Peyer's patch (tissue), 4 donors: ENCODE measurements around the gene ZFP69. TPM values are rescaled to one million over a fixed set of nuclear protein-coding genes. Genes with fewer than 3 reads are reported as not detected.

Experiments used
- DNase-seq, 3 donors: peaks; one replicate each; pipeline ENCODE4 v3.0.0-alpha.2; 2017 to 2019
- H3K27ac ChIP-seq, 4 donors: fragments of 200-600 bp; sonication (generic); one replicate each; pipeline ENCODE4 v1.5.1; 2016 to 2019
- H3K27me3 ChIP-seq, 2 donors: fragments of 200-600 bp; sonication (generic); one replicate each; pipeline ENCODE4 v1.5.1; 2019
- H3K36me3 ChIP-seq, 3 donors: fragments of 200-600 bp; sonication (generic); one replicate each; pipeline ENCODE4 v1.5.1; 2016 to 2019
- H3K4me1 ChIP-seq, 4 donors: fragments of 200-600 bp; sonication (generic); one replicate each; pipeline ENCODE4 v1.5.1; 2016 to 2019
- H3K4me3 ChIP-seq, 4 donors: fragments of 200-600 bp; sonication (generic); 1 replicate in 3 of 4; 2 replicates in 1 of 4; pipeline ENCODE4 v1.5.1; 2016 to 2019; ENCODE audit warnings: mild to moderate bottlenecking in 1 of 4
- H3K9me3 ChIP-seq, 4 donors: fragments of 200-600 bp; sonication (generic); one replicate each; pipeline ENCODE4 v1.5.1; 2016 to 2019; ENCODE audit warnings: mild to moderate bottlenecking in 1 of 4
- CTCF ChIP-seq, 6 experiments: fragments of 450-650 bp in 4 of 6; fragments of 200-600 bp in 2 of 6; sonication (generic) in 1 of 6; IDR thresholded peaks; one replicate each; pipeline ENCODE4 v1.5.1; 2017 to 2019; ENCODE audit warnings: antibody characterized with exemption in 6 of 6, mild to moderate bottlenecking in 3 of 6, moderate library complexity in 1 of 6
- POLR2A ChIP-seq, 2 donors: fragments of 450-650 bp; IDR thresholded peaks; one replicate each; pipeline ENCODE4 v1.5.1; 2017; ENCODE audit warnings: antibody characterized with exemption in 2 of 2, mild to moderate bottlenecking in 2 of 2, moderate library complexity in 2 of 2
- total RNA-seq, 4 donors: library from RNA; depleted of rRNA; stranded (reverse); fragments of >200 nt; gene quantifications; one replicate each; pipeline ENCODE4 v1.1.0, GENCODE V29; 2016

Gene ZFP69
- total RNA-seq, 4 donors from 2014 or later, result 1.2 to 8.3 (median 2.7) TPM

- no peak for DNase-seq
- Histone ChIP-seq H3K36me3 (peaks cover 0 to 17% (median 0%) of the 10 kb centered on the region in 3 donors), H3K4me3 (no peak overlapping the region), H3K27me3 (no peaks in the 10 kb centered on the region), H3K27ac (no peak overlapping the region), H3K9me3 (peaks cover 0 to 40% (median 4%) of the 10 kb centered on the region in 4 donors), H3K4me1 (no peaks in the 10 kb centered on the region)
- TF ChIP-seq POLR2A (IDR thresholded peaks at IDR 0.05) (no peak), CTCF (IDR thresholded peaks at IDR 0.05) (no peak)
Measured at GRCh38 chr1:40454873-40455272, 22.2 kb upstream of the ZFP69 start.

GRCh38 chr1:40462956-40463590 is 14.0 kb upstream of the ZFP69 start:
- Histone ChIP-seq H3K4me3 (no peak overlapping the region), H3K9me3 (peaks cover 0 to 94% (median 25%) of the 10 kb centered on the region in 4 donors), H3K27me3 (no peaks in the 10 kb centered on the region), H3K4me1 (no peaks in the 10 kb centered on the region), H3K27ac (no peak overlapping the region), H3K36me3 (peaks cover 0 to 15% (median 0%) of the 10 kb centered on the region in 3 donors)
- DNase-seq, result no peak
- TF ChIP-seq POLR2A (IDR thresholded peaks at IDR 0.05), result no peak
- no peak for TF ChIP-seq CTCF (IDR thresholded peaks at IDR 0.05)

GRCh38 chr1:40469327-40469726 is 7.8 kb upstream of the ZFP69 start:
- H3K27me3 ChIP-seq, result no peaks in the 10 kb centered on the region
- no peaks in the 10 kb centered on the region for H3K36me3 ChIP-seq
- no peak for DNase-seq
- peaks cover 0 to 56% (median 10%) of the 10 kb centered on the region in 4 donors for H3K9me3 ChIP-seq
- no peak overlapping the region for H3K4me3 ChIP-seq
- H3K27ac ChIP-seq, result no peak overlapping the region
- no peaks in the 10 kb centered on the region for H3K4me1 ChIP-seq
- TF ChIP-seq POLR2A (IDR thresholded peaks at IDR 0.05), result no peak

GRCh38 chr1:40475268-40475667 is 1.8 kb upstream of the ZFP69 start:
- Histone ChIP-seq H3K27me3 (no peaks in the 10 kb centered on the region), H3K4me1 (peaks cover 0 to 5% (median 0%) of the 10 kb centered on the region in 4 donors), H3K36me3 (no peaks in the 10 kb centered on the region), H3K27ac (no peak overlapping the region), H3K9me3 (peaks cover 0 to 16% (median 5%) of the 10 kb centered on the region in 4 donors), H3K4me3 (no peak overlapping the region)
- TF ChIP-seq CTCF (IDR thresholded peaks at IDR 0.05), result no peak
- TF ChIP-seq POLR2A (IDR thresholded peaks at IDR 0.05), result no peak
- DNase-seq, result no peak

GRCh38 chr1:40477678-40478053 is 576 bp downstream of the ZFP69 start:
- Histone ChIP-seq H3K4me3 (peak overlapping the region; percentile 57 to 96 (median 78)), H3K36me3 (peaks cover 0 to 10% (median 0%) of the 10 kb centered on the region in 3 donors), H3K27ac (peak overlapping the region; percentile 11 to 79 (median 54)), H3K9me3 (peaks cover 0 to 12% (median 5%) of the 10 kb centered on the region in 4 donors), H3K4me1 (peaks cover 0 to 5% (median 0%) of the 10 kb centered on the region in 4 donors), H3K27me3 (no peaks in the 10 kb centered on the region)
- DNase-seq, result peak; percentile 19 to 49 (median 47)
- TF ChIP-seq CTCF (IDR thresholded peaks at IDR 0.05), result no peak
- no peak for TF ChIP-seq POLR2A (IDR thresholded peaks at IDR 0.05)

GRCh38 chr1:40478276-40478675 is 1.2 kb downstream of the ZFP69 start:
- Histone ChIP-seq H3K4me1 (peaks cover 0 to 5% (median 0%) of the 10 kb centered on the region in 4 donors), H3K4me3 (peak overlapping the region in 1 of 4 donors; percentile 69), H3K27ac (no peak overlapping the region), H3K9me3 (peaks cover 0 to 12% (median 5%) of the 10 kb centered on the region in 4 donors), H3K27me3 (no peaks in the 10 kb centered on the region), H3K36me3 (peaks cover 0 to 10% (median 0%) of the 10 kb centered on the region in 3 donors)
- TF ChIP-seq POLR2A (IDR thresholded peaks at IDR 0.05) (no peak), CTCF (IDR thresholded peaks at IDR 0.05) (no peak)
- DNase-seq, result no peak
